ENCODE results near the gene HMG20B. TPM values are rescaled to one million over a fixed set of nuclear protein-coding genes. Genes with fewer than 3 reads are reported as not detected.
"Not testable (repeated sequence)": the region's sequence is repeated elsewhere in the genome, so short reads cannot be mapped to it uniquely, and the experiment has no call there.

HMG20B gene
- total RNA-seq, 1 donor from 2014 or later: 149 TPM

DNA sequence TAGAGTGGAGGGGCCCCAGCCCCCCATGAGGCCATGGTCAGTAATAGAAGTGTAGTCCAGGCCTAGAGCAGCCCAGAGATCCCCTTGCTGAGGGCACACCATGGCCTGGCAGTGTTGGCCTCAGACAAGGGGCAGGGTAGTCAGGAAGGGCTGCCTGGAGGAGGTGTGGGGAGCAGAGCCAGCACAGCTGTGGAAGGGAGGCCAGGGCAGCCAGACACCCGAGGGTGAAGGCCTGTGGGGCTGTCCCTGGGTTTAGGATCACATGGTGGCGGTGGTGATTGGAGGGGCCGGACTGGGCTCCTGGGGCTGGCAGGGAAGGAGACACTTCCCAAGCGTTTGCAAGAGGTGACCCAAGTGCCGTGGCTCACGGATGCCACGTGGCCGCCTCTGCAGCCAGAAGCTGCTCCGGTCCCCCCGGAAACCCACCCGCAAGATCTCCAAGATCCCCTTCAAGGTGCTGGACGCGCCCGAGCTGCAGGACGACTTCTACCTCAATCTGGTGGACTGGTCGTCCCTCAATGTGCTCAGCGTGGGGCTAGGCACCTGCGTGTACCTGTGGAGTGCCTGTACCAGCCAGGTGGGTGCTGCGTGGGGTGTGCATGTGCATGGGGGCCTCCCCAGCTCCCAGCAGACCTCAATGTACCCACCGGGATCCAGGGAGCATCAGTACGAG is 45.4 kb upstream of the HMG20B start:
- TF ChIP-seq, protein P1, sequence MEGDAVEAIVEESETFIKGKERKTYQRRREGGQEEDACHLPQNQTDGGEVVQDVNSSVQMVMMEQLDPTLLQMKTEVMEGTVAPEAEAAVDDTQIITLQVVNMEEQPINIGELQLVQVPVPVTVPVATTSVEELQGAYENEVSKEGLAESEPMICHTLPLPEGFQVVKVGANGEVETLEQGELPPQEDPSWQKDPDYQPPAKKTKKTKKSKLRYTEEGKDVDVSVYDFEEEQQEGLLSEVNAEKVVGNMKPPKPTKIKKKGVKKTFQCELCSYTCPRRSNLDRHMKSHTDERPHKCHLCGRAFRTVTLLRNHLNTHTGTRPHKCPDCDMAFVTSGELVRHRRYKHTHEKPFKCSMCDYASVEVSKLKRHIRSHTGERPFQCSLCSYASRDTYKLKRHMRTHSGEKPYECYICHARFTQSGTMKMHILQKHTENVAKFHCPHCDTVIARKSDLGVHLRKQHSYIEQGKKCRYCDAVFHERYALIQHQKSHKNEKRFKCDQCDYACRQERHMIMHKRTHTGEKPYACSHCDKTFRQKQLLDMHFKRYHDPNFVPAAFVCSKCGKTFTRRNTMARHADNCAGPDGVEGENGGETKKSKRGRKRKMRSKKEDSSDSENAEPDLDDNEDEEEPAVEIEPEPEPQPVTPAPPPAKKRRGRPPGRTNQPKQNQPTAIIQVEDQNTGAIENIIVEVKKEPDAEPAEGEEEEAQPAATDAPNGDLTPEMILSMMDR (IDR thresholded peaks at IDR 0.05): no peak
- DNase-seq (ENCODE audit: low spot score in 2 of 2): no peak
- H3K4me1 ChIP-seq: no peaks in the 10 kb centered on the region
- intact Hi-C loops (cut with DNase I): no loop called here
- H3K4me3 ChIP-seq: no peak overlapping the region
- no peaks in the 10 kb centered on the region for H3K27me3 ChIP-seq
- H3K9me3 ChIP-seq: no peaks in the 10 kb centered on the region
- H3K36me3 ChIP-seq: peaks cover 65 to 68% of the 10 kb centered on the region in 2 donors
- H3K27ac ChIP-seq: no peak overlapping the region

- Histone ChIP-seq H3K36me3 (peaks cover 69 to 71% of the 10 kb centered on the region in 2 donors), H3K9me3 (no peaks in the 10 kb centered on the region), H3K4me1 (no peaks in the 10 kb centered on the region), H3K27ac (no peak overlapping the region), H3K4me3 (no peak overlapping the region), H3K27me3 (no peaks in the 10 kb centered on the region)
- no peak for DNase-seq (ENCODE audit: low spot score in 2 of 2)
- intact Hi-C loops (cut with DNase I): no loop called here
- TF ChIP-seq, protein P1 (IDR thresholded peaks at IDR 0.05): no peak
Observed at GRCh38 chr19:3528080-3528479, 44.7 kb upstream of the HMG20B start.

DNA sequence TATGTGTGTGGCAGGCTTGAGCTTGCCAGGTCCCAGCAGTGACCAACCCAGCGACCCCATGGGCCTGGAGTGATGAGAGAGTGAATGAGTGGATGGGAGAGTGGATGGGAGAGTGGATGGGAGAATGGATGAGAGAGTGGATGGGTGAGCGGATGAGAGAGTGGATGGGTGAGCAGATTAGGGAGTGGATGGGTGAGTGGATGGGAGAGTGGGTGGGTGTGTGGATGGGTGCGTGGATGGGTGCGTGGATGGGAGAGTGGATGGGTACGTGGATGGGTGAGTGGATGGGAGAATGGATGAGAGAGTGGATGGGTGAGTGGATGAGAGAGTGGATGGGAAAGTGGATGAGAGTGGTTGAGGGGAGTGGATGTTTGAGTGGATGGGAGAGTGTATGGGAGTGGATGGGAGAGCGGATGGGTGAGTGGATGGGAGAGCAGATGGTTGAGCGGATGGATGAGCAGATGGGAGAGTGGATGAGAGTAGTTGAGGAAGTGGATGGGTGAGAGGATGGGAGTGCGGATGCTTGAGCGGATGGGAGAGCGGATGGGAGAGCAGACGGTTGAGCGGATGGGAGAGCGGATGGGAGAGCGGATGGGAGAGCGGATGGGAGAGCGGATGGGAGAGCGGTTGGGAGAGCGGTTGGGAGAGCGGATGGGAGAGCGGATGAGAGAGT is 44.1 kb upstream of the HMG20B start:
- DNase-seq (ENCODE audit: low spot score in 2 of 2): no peak
- H3K27ac ChIP-seq: no peak overlapping the region
- H3K27me3 ChIP-seq: no peaks in the 10 kb centered on the region
- no peaks in the 10 kb centered on the region for H3K4me1 ChIP-seq
- no peak overlapping the region for H3K4me3 ChIP-seq
- intact Hi-C loops (cut with DNase I): no loop called here
- TF ChIP-seq, protein P1 (IDR thresholded peaks at IDR 0.05): no peak
- H3K36me3 ChIP-seq: peaks cover 69 to 71% of the 10 kb centered on the region in 2 donors
- H3K9me3 ChIP-seq: no peaks in the 10 kb centered on the region

- H3K27me3 ChIP-seq; H3K27ac ChIP-seq; H3K9me3 ChIP-seq; intact Hi-C loops (cut with DNase I); DNase-seq (ENCODE audit: low spot score in 2 of 2); H3K4me3 ChIP-seq; H3K4me1 ChIP-seq: not testable (repeated sequence)
- H3K36me3 ChIP-seq: peaks cover 70 to 71% of the 10 kb centered on the region in 2 donors
Observed at GRCh38 chr19:3529299-3529698, 43.4 kb upstream of the HMG20B start.

GRCh38 chr19:3530389-3530788 is 42.4 kb upstream of the HMG20B start:
- Histone ChIP-seq H3K4me1 (no peaks in the 10 kb centered on the region), H3K36me3 (peaks cover 74% of the 10 kb centered on the region in 2 donors), H3K27me3 (no peaks in the 10 kb centered on the region), H3K27ac (no peak overlapping the region), H3K9me3 (no peaks in the 10 kb centered on the region), H3K4me3 (no peak overlapping the region)
- TF ChIP-seq, protein P1 (IDR thresholded peaks at IDR 0.05): no peak
- intact Hi-C loops (cut with DNase I): no loop called here
- no peak for DNase-seq (ENCODE audit: low spot score in 2 of 2)

- TF ChIP-seq, protein P1 (IDR thresholded peaks at IDR 0.05): no peak
- intact Hi-C loops (cut with DNase I): no loop called here
- no peak for DNase-seq (ENCODE audit: low spot score in 2 of 2)
- H3K4me3 ChIP-seq: no peak overlapping the region
- H3K27ac ChIP-seq: no peak overlapping the region
- no peaks in the 10 kb centered on the region for H3K27me3 ChIP-seq
- no peaks in the 10 kb centered on the region for H3K9me3 ChIP-seq
- no peaks in the 10 kb centered on the region for H3K4me1 ChIP-seq
- H3K36me3 ChIP-seq: peaks cover 69 to 76% of the 10 kb centered on the region in 2 donors
Observed at GRCh38 chr19:3531716-3532115, 41.0 kb upstream of the HMG20B start.
